ENCODE results near the gene NPPC.
"Not testable (repeated sequence)": the region's sequence is repeated elsewhere in the genome, so short reads cannot be mapped to it uniquely, and the experiment has no call there.

The NPPC gene

GRCh38 chr2:231883468-231883881 lies 42.7 kb downstream of the NPPC start:
- DNase-seq: no peak

- no peak for DNase-seq
Measured at GRCh38 chr2:231882646-231883045, 43.5 kb downstream of the NPPC start.

- not testable (repeated sequence) for DNase-seq
Measured at GRCh38 chr2:231880371-231880770, 45.8 kb downstream of the NPPC start.

- DNase-seq: no peak
Measured at GRCh38 chr2:231879216-231879615, 47.0 kb downstream of the NPPC start.

- no peak for DNase-seq
Measured at GRCh38 chr2:231877533-231878456, 48.4 kb downstream of the NPPC start.

GRCh38 chr2:231874944-231875343 lies 51.3 kb downstream of the NPPC start:
- no peak for DNase-seq

Measured in AML-193 (cell line).